GM13977 (cell line): ENCODE results near the gene CDH4.
"Not testable (repeated sequence)": the region's sequence is repeated elsewhere in the genome, so short reads cannot be mapped to it uniquely, and the experiment has no call there.

Source experiments
- DNase-seq: peaks from one replicate; pipeline ENCODE4 v3.0.0; 2012; ENCODE audit warnings: low spot score
- CTCF ChIP-seq: IDR thresholded peaks from 2 replicates; pipeline ENCODE4 v1.5.1; 2012; ENCODE audit warnings: mild to moderate bottlenecking, control low read depth; ENCODE audit not compliant: insufficient read depth; ENCODE audit errors: extremely low read depth, missing control alignments
- in situ Hi-C: fragments of 300-500 bp; cut with MboI; formaldehyde crosslinking; loops from one replicate; pipeline ENCODE4 v1.12.0; 2022; ENCODE audit warnings: low sequenced_read_pairs, low pct_unique_long_range_greater_than_20kb, mixed read lengths, inconsistent platforms; ENCODE audit not compliant: unreplicated experiment

Gene CDH4

GRCh38 chr20:61263938-61264337 is 11.9 kb downstream of the CDH4 start:
- no peak for DNase-seq
- in situ Hi-C loops = no loop called here
- TF ChIP-seq CTCF = no peak

- DNase-seq = no peak
- no peak for TF ChIP-seq CTCF
- in situ Hi-C loops = no loop called here
Measured at GRCh38 chr20:61267241-61267640, 15.2 kb downstream of the CDH4 start.

GRCh38 chr20:61268024-61268423 is 16.0 kb downstream of the CDH4 start:
- in situ Hi-C loops = no loop called here
- no peak for TF ChIP-seq CTCF

GRCh38 chr20:61271312-61272231 is 19.5 kb downstream of the CDH4 start:
- DNase-seq = no peak
- no peak for TF ChIP-seq CTCF
- in situ Hi-C loops = no loop called here

More at GRCh38 chr20:61268024-61268423, 16.0 kb downstream of the CDH4 start:
- DNase-seq = no peak

- in situ Hi-C loops, DNase-seq: not testable (repeated sequence)
Measured at GRCh38 chr20:61273024-61273423, 21.0 kb downstream of the CDH4 start.

- in situ Hi-C loops, DNase-seq: not testable (repeated sequence)
Measured at GRCh38 chr20:61273666-61274065, 21.6 kb downstream of the CDH4 start.

- TF ChIP-seq CTCF = no peak
- in situ Hi-C loops = no loop called here
- no peak for DNase-seq
Measured at GRCh38 chr20:61274326-61274725, 22.3 kb downstream of the CDH4 start.
